NCI-H1417 treated with DMSO at 0.1 percent for 48 hours (cell line): ENCODE data around the gene AXL.
A peak's percentile ranks its signal among the peaks of the same experiment; 100 is the strongest.

Experiments used
- DNase-seq: peaks from one replicate; lab custom pipeline; 2025; lab: John Stamatoyannopoulos, UW

AXL gene

DNA sequence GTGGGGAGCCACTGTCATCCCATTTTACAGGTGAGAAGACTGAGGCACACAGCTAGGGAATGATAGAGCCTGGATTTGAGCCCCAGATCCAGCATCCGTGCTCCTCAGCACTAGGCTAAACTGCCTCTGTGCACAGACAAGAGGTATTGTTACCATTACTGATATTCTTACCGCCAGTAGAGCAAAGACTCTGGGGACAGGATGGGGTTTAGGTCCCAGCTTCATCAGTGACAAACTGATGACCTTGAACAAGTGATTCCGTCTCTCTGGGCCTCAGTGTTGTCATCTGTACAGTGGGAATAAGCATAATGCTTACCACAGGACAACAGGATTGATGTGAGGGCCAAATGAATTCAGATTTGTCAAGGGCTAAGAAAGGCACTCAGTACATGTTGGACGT lies 16.5 kb downstream of the AXL start:
- no peak for DNase-seq

- DNase-seq = no peak
Observed at GRCh38 chr19:41238244-41238643, 19.2 kb downstream of the AXL start.

DNA sequence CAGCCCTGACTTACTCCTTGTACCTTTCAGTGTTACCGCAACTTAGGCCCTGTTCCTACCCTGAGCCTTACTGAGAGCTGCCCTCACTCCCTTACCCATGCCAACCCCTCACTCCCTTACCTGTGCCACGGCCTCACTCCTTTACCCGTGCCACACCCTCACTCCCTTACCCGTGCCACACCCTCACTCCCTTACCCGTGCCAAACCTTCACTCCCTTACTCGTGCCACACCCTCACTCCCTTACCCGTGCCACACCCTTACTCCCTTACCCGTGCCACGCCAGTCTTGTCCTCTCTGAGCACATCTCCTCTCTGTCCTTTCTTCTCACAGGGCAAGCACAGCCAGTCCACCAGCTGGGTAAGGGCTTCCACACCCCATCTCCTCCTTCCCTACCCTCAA lies 20.3 kb downstream of the AXL start:
- no peak for DNase-seq

- DNase-seq = no peak
Observed at GRCh38 chr19:41239961-41240574, 21.0 kb downstream of the AXL start.

GRCh38 chr19:41241859-41242258 lies 22.8 kb downstream of the AXL start:
- no peak for DNase-seq

DNA sequence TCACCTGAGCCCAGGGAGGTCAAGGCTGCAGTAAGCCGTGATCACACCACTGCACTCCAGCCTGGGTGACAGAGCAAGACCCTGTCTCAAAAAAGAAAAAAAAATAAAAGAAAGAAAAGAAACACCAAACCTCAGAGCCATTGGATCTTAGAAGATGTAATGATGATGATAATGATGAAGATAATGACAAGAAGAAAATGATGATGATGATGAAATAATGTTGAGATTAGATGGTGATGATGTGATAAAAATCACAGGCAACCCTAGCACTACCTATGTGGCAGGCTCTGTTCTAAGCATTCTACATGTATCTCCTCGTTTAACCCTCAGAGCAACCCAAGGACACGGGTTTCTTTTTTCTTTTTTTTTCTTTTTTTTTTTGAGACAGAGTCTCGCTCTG lies 25.1 kb downstream of the AXL start:
- DNase-seq = no peak

DNA sequence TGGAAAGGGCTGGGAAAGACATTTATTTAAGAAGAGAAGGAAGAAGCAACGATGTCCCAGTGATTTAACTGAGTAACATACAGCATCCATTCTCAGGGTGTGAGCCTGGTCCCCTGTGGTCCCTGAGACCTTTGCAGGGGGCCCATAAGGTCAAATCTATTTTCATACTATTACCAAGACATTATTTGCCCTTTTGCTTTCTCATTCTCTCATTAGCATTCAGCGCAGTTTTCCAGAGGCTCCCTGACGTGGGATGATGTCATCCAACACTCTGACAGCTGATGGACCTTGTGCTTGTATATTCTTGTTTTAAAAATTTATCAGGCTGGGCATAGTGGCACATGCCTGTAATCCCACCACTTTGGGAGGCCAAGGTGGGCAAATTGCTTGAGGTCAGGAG lies 26.8 kb downstream of the AXL start:
- no peak for DNase-seq

- no peak for DNase-seq
Observed at GRCh38 chr19:41248895-41249294, 29.9 kb downstream of the AXL start.

DNA sequence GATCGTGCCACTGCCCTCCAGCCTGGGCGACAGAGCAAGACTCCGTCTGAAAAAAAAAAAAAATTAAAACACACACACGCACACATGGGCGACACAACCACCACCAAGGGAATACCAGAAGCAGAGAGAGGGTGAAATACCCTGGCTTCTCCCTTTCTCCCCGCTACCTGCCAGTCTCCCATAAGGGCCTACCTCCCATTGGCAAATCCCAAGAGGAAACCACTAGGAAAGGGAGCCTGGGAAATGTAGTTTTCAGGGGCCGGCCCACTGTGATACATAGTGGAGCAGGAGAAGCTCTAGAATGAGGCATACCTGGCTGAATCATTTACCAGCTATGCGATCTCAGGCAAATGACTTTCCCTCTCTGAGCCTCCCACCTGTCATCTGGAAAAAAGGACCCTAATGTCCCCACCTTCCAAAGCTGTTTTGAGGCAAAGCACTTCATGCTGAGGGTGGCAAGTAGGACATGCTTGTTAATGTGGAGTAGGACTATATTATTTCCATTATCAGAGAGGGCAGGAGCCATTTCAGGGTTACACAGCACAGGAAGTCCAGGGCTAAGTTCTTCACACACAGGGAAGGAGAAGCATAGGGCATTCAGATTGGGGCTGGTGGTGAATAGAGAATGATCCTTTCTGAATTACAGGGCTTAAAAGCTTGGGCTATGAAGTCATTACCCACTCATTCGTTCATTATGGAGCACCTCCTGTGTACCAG lies 30.8 kb downstream of the AXL start:
- no peak for DNase-seq

DNA sequence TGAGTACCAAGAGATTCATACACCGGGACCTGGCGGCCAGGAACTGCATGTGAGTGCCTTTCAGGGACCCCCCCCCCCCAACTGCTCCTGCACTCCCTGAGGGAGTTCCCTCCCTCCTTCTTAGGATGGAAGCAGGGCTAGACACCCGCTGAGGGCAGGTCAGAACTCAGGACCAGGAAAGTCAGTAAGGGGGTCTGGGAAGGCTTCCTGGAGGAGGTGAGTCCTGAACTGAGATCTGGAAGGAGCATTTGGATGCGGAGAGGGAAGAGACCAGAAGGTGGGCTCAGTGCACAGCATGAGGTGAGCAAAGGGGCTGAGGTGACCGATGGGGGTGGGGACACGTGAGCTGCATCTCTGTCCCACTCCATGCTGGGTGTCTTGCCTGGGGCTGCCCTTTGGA lies 34.6 kb downstream of the AXL start:
- DNase-seq = no peak

- no peak for DNase-seq
Observed at GRCh38 chr19:41255171-41255570, 36.1 kb downstream of the AXL start.

- DNase-seq = no peak
Observed at GRCh38 chr19:41261474-41262190, 42.6 kb downstream of the AXL start.

GRCh38 chr19:41263042-41263849 lies 44.2 kb downstream of the AXL start:
- DNase-seq = no peak

GRCh38 chr19:41263850-41264580 lies 45.0 kb downstream of the AXL start, which contains the start of gene HNRNPUL1:
Gene HNRNPUL1, plus strand, starts transcription at chr19:41264372. Its CDS starts 132 bp downstream, at chr19:41264504.
- peak; percentile 98 for DNase-seq

DNA sequence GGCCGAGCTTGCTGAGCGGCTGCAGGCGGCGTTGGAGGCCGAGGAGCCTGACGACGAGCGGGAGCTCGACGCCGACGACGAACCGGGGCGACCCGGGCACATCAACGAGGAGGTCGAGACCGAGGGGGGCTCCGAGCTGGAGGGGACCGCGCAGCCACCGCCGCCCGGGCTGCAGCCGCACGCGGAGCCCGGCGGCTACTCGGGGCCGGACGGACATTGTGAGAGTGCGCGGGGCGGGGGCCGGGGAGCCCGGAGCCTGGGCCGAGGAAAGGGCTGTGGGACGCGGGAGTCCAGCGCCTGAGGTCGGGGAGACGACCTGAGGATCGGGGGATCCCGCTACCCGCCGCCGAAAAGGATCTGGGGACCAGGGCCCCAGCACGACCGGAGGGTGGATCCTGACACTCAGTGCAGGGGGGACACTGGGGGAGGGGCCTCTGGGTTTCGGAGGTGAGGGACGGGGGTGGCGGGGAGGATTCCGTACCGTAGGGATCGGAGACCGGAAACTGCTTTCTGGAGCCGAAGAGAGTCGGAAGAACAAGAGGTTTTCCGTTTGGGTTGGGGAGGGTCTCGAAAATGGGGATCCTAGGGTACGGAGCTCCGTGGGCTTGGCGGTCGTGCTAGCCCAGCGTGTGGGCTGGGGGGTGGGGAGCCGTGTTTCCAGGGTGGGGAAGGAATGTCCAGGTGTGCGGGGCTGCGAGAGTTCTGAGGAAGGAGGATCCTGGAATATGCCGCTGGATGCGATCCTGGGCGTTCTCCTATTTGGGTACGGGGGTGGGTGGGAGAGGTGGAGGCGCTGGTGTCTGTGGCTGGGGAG lies 45.8 kb downstream of the AXL start:
- DNase-seq = no peak

DNA sequence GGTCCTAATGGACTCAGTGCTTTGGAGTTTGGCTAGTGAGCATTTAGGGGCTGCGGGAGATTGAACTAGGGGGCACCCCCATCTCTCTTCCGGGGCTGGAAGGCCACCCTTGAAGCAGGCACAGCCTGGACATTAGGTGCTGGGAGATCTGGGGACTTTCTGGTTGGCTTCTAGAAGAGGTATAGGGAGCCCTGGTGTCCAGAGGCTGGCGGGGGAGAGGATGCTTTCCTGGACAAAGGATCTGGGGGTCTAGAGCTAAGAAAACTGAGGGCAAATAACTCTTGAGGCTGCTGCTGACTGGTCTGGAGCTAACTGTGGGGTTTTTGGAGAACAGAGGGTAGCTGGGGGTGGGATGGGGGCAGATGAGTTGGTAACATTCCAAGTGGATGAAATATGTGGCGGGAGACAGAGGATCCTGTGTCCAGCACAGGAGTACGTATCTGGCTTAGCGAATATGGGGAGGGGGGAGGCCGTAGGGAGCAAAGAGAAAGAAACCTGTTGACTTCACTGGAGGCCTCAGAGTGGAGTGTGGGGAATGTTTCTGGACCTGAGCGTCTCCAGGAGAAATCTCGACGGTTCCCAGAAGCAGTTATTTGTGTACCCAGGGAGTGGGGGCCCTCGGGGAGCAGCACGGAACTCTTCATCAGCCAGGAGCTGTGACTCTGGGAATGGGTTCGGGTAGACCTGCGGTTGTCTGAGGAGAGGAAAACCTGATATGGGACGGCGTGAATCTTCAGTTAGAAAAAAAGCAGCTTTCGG lies 46.6 kb downstream of the AXL start:
- no peak for DNase-seq

DNA sequence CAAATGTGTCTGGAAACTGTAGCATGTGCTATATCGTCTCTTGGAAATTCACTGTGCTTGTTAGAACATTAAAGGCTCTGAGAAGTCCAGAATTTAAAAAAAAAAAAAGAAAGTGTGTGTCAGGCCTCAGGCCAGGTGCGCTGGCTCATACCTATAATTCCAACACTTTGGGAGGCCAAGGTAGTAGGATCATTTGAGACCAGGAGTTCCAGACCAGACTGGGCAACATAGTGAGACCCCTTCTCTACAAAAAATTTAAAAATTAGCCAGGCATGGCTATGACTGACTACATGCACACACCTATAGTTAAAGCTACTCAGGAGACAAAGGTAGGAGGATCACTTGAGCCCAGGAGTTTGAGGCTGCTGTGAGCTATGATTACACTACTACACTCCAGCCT lies 50.0 kb downstream of the AXL start:
- DNase-seq = no peak

GRCh38 chr19:41269571-41269970 lies 50.5 kb downstream of the AXL start:
- no peak for DNase-seq

GRCh38 chr19:41273076-41273475 lies 54.1 kb downstream of the AXL start:
- DNase-seq = no peak

DNA sequence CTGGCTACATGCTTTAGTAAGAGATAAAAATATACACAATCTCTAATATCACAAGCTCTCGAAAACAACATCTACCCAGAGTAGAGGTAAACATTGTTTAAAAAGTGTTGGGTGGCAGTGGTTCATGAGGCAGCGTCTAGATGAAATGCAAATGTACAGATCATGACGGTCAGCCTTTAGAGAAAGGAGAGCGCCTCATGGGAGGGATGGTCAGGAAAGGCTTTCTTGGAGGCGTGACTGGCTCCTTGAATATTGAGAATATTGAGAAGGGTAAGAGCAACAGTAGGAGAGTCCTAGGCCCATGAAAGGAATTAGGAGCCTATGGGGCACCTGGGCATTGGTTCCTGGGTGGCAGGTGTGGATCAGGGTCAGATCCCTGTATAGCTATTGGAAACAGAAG lies 55.8 kb downstream of the AXL start:
- DNase-seq = no peak
